ENCODE results near the gene RAB28. TPM values are rescaled to one million over a fixed set of nuclear protein-coding genes. Genes with fewer than 3 reads are reported as not detected.

The RAB28 gene
- total and polyA plus RNA-seq, 9 of the 15 experiments (the other 6 are each of a cell fraction or from before 2014, with no cell fraction given): 6.7 to 40.4 (median 23.0) TPM

- TF ChIP-seq ZNF639 (CRISPR knock-in tag; conservative IDR thresholded peaks at IDR 0.05 in 1 of 2, IDR thresholded peaks at IDR 0.05 in 1 of 2) (no peak), THRA (IDR thresholded peaks at IDR 0.05) (no peak), ZSCAN29 (IDR thresholded peaks at IDR 0.05) (no peak), SAFB (IDR thresholded peaks at IDR 0.05; ENCODE audit: borderline replicate concordance, low read depth, low read length) (no peak), ZNF197 (CRISPR knock-in tag; IDR thresholded peaks at IDR 0.05; ENCODE audit: low read depth) (no peak), ZNF280B (CRISPR knock-in tag; IDR thresholded peaks at IDR 0.05) (no peak), ZKSCAN3 (CRISPR knock-in tag; IDR thresholded peaks at IDR 0.05) (no peak), ZNF140 (CRISPR knock-in tag; IDR thresholded peaks at IDR 0.05) (no peak), SNRNP70 (optimal IDR thresholded peaks at IDR 0.05; ENCODE audit: low read depth, low read length) (no peak), BACH1 (tag; IDR thresholded peaks at IDR 0.05) (no peak), PPARD (CRISPR knock-in tag; IDR thresholded peaks at IDR 0.05) (no peak), CREB3L1 (IDR thresholded peaks at IDR 0.05; ENCODE audit: borderline replicate concordance, low read depth) (no peak), RBBP5 (IDR thresholded peaks at IDR 0.05; ENCODE audit: borderline replicate concordance, insufficient read depth, low read length, poor library complexity, severe bottlenecking) (peak; percentile 83), GTF2B (IDR thresholded peaks at IDR 0.05; ENCODE audit: extremely low read depth, insufficient read length) (no peak), PRDM10 (IDR thresholded peaks at IDR 0.05; ENCODE audit: partially characterized antibody) (peak; percentile 27), SMAD4 (CRISPR knock-in tag; conservative IDR thresholded peaks at IDR 0.05) (no peak), JUND (IDR thresholded peaks at IDR 0.05; ENCODE audit: borderline replicate concordance, low read depth, low read length) (no peak), JUND (tag; IDR thresholded peaks at IDR 0.05; ENCODE audit: borderline replicate concordance, low read depth, low read length) (no peak)
Observed at GRCh38 chr4:13483768-13484121, 395 bp downstream of the RAB28 start (continued).
